GM12878 (cell line): ENCODE measurements around the gene MTHFD1. TPM values are rescaled to one million over a fixed set of nuclear protein-coding genes. Genes with fewer than 3 reads are reported as not detected.

ENCODE experiments used
- BACH1 ChIP-seq: fragments of 450-650 bp; IDR thresholded peaks from 2 replicates; pipeline ENCODE4 v1.6.1; 2017; ENCODE audit warnings: mild to moderate bottlenecking, borderline replicate concordance
- CBFB ChIP-seq: IDR thresholded peaks from 2 replicates; pipeline ENCODE4 v1.6.1; 2016; ENCODE audit warnings: antibody characterized with exemption, low read depth
- CHD2 ChIP-seq: IDR thresholded peaks from 2 replicates; pipeline ENCODE4 v1.6.1; 2011; ENCODE audit warnings: low read depth, low read length, improper control_type of control experiment, borderline replicate concordance
- CREM ChIP-seq: IDR thresholded peaks from 2 replicates; pipeline ENCODE4 v1.6.1; 2014; ENCODE audit warnings: antibody characterized with exemption, low read depth
- CUX1 ChIP-seq: IDR thresholded peaks from 2 replicates; pipeline ENCODE4 v1.6.1; 2012; ENCODE audit warnings: improper control_type of control experiment, low read depth, low read length; ENCODE audit not compliant: insufficient replicate concordance
- EGR1 ChIP-seq, 2 experiments: IDR thresholded peaks; 1 replicate in 1 of 2; 2 replicates in 1 of 2; pipeline ENCODE4 v1.6.1; 2011 to 2012; ENCODE audit warnings: low read depth in 2 of 2, low read length in 2 of 2, borderline replicate concordance in 1 of 2, mild to moderate bottlenecking in 1 of 2, moderate library complexity in 1 of 2
- GATAD2B ChIP-seq: fragments of 450-650 bp; conservative IDR thresholded peaks from 2 replicates; pipeline ENCODE4 v1.6.1; 2017; ENCODE audit warnings: low read depth, mild to moderate bottlenecking, moderate library complexity
- LARP7 ChIP-seq: fragments of 450-650 bp; IDR thresholded peaks from 2 replicates; pipeline ENCODE4 v1.6.1; 2017; ENCODE audit warnings: mild to moderate bottlenecking
- NR2C2 ChIP-seq: IDR thresholded peaks from 2 replicates; pipeline ENCODE4 v1.6.1; 2011; ENCODE audit warnings: borderline replicate concordance, low read depth; ENCODE audit not compliant: control insufficient read depth, insufficient read length
- PAX5 ChIP-seq: IDR thresholded peaks from 2 replicates; pipeline ENCODE4 v1.6.1; 2011; ENCODE audit warnings: low read depth, low read length, borderline replicate concordance
- POU2F2 ChIP-seq: IDR thresholded peaks from 3 replicates; pipeline ENCODE4 v1.6.1; 2011; ENCODE audit warnings: low read depth, mild to moderate bottlenecking, low read length, borderline replicate concordance
- SKIL ChIP-seq: fragments of 450-650 bp; IDR thresholded peaks from 2 replicates; pipeline ENCODE4 v1.6.1; 2017; ENCODE audit warnings: mild to moderate bottlenecking, low read depth, inconsistent platforms; ENCODE audit not compliant: poor library complexity, severe bottlenecking
- SMARCA5 ChIP-seq: fragments of 450-650 bp; IDR thresholded peaks from 2 replicates; pipeline ENCODE4 v1.6.1; 2017; ENCODE audit warnings: mild to moderate bottlenecking
- SPI1 ChIP-seq: IDR thresholded peaks from 2 replicates; pipeline ENCODE4 v1.6.1; 2011; ENCODE audit warnings: low read depth, mild to moderate bottlenecking, low read length, moderate library complexity, borderline replicate concordance; ENCODE audit not compliant: insufficient read depth
- SREBF2 ChIP-seq: IDR thresholded peaks from 2 replicates; pipeline ENCODE4 v1.6.1; 2012; ENCODE audit warnings: mild to moderate bottlenecking, low read length
- TBL1XR1 ChIP-seq: IDR thresholded peaks from 2 replicates; pipeline ENCODE4 v1.6.1; 2012; ENCODE audit warnings: low read depth, low read length, improper control_type of control experiment
- ZNF622 ChIP-seq: fragments of 450-650 bp; IDR thresholded peaks from 2 replicates; pipeline ENCODE4 v1.6.1; 2017; ENCODE audit warnings: mild to moderate bottlenecking, inconsistent platforms
- ZSCAN29 ChIP-seq: fragments of 450-650 bp; IDR thresholded peaks from 2 replicates; pipeline ENCODE4 v1.6.1; 2017; ENCODE audit warnings: mild to moderate bottlenecking, moderate library complexity
- polyA plus RNA-seq, 11 experiments: library from polyadenylated mRNA; depleted of rRNA in 4 of 11; unstranded in 6 of 11; stranded (reverse) in 5 of 11; fragments of >200 nt; fragmentation: Nextera tagmentation in 4 of 11; fragmentation: Illumina TruSeq in 1 of 11; extraction: Ambion mirVana in 4 of 11; extraction: Trizol in 1 of 11; gene quantifications; 1 replicate in 1 of 11; 2 replicates in 10 of 11; pipeline versions ENCODE4 v1.2.1 to v1.2.3, GENCODE V29; 2011 to 2016; ENCODE audit warnings: inconsistent platforms in 2 of 11, missing spikeins in 2 of 11, low read depth in 1 of 11
- total RNA-seq, 4 experiments: library from RNA; depleted of rRNA in 3 of 4; stranded (reverse); fragments of >200 nt in 3 of 4; fragmentation: Illumina TruSeq in 1 of 4; extraction: Trizol in 1 of 4; gene quantifications; 2 replicates each; pipeline versions ENCODE4 v1.2.1 to v1.2.3, GENCODE V29; 2013 to 2021
- TF ChIP-seq, protein P1 (sequence below): fragments of 450-650 bp; formaldehyde crosslinking; IDR thresholded peaks from 2 replicates; pipeline ENCODE4 v1.4.0; 2020; ENCODE audit warnings: mild to moderate bottlenecking, moderate library complexity

Gene MTHFD1
- total and polyA plus RNA-seq, 10 of the 15 experiments (the other 5 are each of a cell fraction or from before 2014, with no cell fraction given): 99.3 to 310 (median 173) TPM

GRCh38 chr14:64503434-64504309 lies 115.5 kb downstream of the MTHFD1 start, which contains the start of gene ZBTB25 (continued):
- TF ChIP-seq CUX1 (no peak), SKIL (no peak), TBL1XR1 (peak; percentile 86), ZSCAN29 (no peak), PAX5 (no peak), LARP7 (peak; percentile 97), SPI1 (no peak), SREBF2 (no peak), CREM (peak; percentile 75; the same call in 1 of the 2 replicates), NR2C2 (no peak), ZNF622 (no peak), EGR1 (IDR thresholded peaks at IDR 0.05; ENCODE audit: borderline replicate concordance in 1 of 2, low read depth in 2 of 2, low read length in 2 of 2) (peak; percentile 52 to 57; a peak in 2 of 3 replicates), CBFB (no peak), CHD2 (peak; percentile 97), POU2F2 (peak; percentile 36; the same call in 1 of the 3 replicates), BACH1 (peak; percentile 46; the same call in 1 of the 2 replicates), SMARCA5 (no peak; the same call in 1 of the 2 replicates), GATAD2B (0 out of 2 replicates have a peak, but pooled peaks have one; percentile 21)
- TF ChIP-seq, protein P1, sequence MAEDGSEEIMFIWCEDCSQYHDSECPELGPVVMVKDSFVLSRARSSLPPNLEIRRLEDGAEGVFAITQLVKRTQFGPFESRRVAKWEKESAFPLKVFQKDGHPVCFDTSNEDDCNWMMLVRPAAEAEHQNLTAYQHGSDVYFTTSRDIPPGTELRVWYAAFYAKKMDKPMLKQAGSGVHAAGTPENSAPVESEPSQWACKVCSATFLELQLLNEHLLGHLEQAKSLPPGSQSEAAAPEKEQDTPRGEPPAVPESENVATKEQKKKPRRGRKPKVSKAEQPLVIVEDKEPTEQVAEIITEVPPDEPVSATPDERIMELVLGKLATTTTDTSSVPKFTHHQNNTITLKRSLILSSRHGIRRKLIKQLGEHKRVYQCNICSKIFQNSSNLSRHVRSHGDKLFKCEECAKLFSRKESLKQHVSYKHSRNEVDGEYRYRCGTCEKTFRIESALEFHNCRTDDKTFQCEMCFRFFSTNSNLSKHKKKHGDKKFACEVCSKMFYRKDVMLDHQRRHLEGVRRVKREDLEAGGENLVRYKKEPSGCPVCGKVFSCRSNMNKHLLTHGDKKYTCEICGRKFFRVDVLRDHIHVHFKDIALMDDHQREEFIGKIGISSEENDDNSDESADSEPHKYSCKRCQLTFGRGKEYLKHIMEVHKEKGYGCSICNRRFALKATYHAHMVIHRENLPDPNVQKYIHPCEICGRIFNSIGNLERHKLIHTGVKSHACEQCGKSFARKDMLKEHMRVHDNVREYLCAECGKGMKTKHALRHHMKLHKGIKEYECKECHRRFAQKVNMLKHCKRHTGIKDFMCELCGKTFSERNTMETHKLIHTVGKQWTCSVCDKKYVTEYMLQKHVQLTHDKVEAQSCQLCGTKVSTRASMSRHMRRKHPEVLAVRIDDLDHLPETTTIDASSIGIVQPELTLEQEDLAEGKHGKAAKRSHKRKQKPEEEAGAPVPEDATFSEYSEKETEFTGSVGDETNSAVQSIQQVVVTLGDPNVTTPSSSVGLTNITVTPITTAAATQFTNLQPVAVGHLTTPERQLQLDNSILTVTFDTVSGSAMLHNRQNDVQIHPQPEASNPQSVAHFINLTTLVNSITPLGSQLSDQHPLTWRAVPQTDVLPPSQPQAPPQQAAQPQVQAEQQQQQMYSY (CRISPR knock-in tag): peak; percentile 49; the same call in 1 of the 2 replicates
